Upper lobe of right lung (tissue), 1 donor: Measurements from ENCODE around the gene OR2T10. TPM values are rescaled to one million over a fixed set of nuclear protein-coding genes. Genes with fewer than 3 reads are reported as not detected.

Experiments
- total RNA-seq: library from RNA; stranded (reverse); fragmentation: NEBNext Ultra II Directional; extraction: Animal tissue kit (Norgen Biotek cat#: 25700); gene quantifications from one replicate; pipeline ENCODE4 v1.2.1, GENCODE V29; 2021
- donor health status: DM: no; HTN: yes; CAD: no; lungs with severe emphysema.

OR2T10 gene
- total RNA-seq, 1 donor from 2014 or later: not detected

Other genes with a start within 250 kb of the OR2T10 start
- not detected for gene OR14C36, start 248.9 kb downstream of the OR2T10 start, total RNA-seq
- not detected for gene OR2T4, start 236.0 kb downstream of the OR2T10 start, total RNA-seq
- not detected for gene OR2T6, start 222.0 kb downstream of the OR2T10 start, total RNA-seq
- not detected for gene OR2T1, start 194.7 kb downstream of the OR2T10 start, total RNA-seq
- gene OR2T2, start 152.1 kb downstream of the OR2T10 start, total RNA-seq: not detected
- gene OR2T3, start 124.3 kb downstream of the OR2T10 start, total RNA-seq: not detected
- not detected for gene OR2T5, start 109.1 kb downstream of the OR2T10 start, total RNA-seq
- gene OR2G6, start 89.6 kb downstream of the OR2T10 start, total RNA-seq: not detected
- gene OR2T29, start 34.9 kb downstream of the OR2T10 start, total RNA-seq: not detected
- gene OR2T34, start 22.9 kb downstream of the OR2T10 start, total RNA-seq: not detected
- gene OR2T11, start 37.4 kb upstream of the OR2T10 start, total RNA-seq: not detected
- not detected for gene OR2T35, start 47.6 kb upstream of the OR2T10 start, total RNA-seq
- not detected for gene OR2T27, start 57.8 kb upstream of the OR2T10 start, total RNA-seq
- gene OR14I1, start 105.1 kb upstream of the OR2T10 start, total RNA-seq: not detected
- gene LYPD8, start 158.1 kb upstream of the OR2T10 start, total RNA-seq: not detected
- 21.3 TPM for gene SH3BP5L, start 228.2 kb upstream of the OR2T10 start, total RNA-seq
- 38.1 TPM for gene ZNF672, start 240.5 kb upstream of the OR2T10 start, total RNA-seq